IMR-90 (cell line): ENCODE results near the gene FPR3. TPM values are rescaled to one million over a fixed set of nuclear protein-coding genes. Genes with fewer than 3 reads are reported as not detected.

Experiments
- polyA plus RNA-seq, 3 experiments: library from polyadenylated mRNA; depleted of rRNA; stranded (reverse); fragments of >200 nt; gene quantifications; 2 replicates each; pipeline ENCODE4 v1.2.3, GENCODE V29; 2012; ENCODE audit warnings: low replicate concordance in 1 of 3
- total RNA-seq: library from RNA; depleted of rRNA; stranded (reverse); fragments of >200 nt; gene quantifications from 2 replicates; pipeline ENCODE4 v1.2.3, GENCODE V29; 2012; rRNA removed

The FPR3 gene
- total and polyA plus RNA-seq, 2 of the 4 experiments (the other 2 are of a cell fraction) = not detected

Other genes starting within 250 kb of the FPR3 start
- 6.4 and 8.4 TPM in 2 replicates for gene ZNF175, start 223.9 kb upstream of the FPR3 start, total RNA-seq
- gene ZNF175, start 223.9 kb upstream of the FPR3 start, polyA plus RNA-seq (2012; rRNA removed) = 3.3 and 3.6 TPM in 2 replicates
- not detected in 2 replicates for gene SIGLEC5, start 164.8 kb upstream of the FPR3 start, total RNA-seq
- gene SIGLEC5, start 164.8 kb upstream of the FPR3 start, polyA plus RNA-seq (2012; rRNA removed) = not detected in 2 replicates
- gene SIGLEC14, start 148.3 kb upstream of the FPR3 start, total RNA-seq = not detected in 2 replicates
- not detected in 2 replicates for gene SIGLEC14, start 148.3 kb upstream of the FPR3 start, polyA plus RNA-seq (2012; rRNA removed)
- 1.3 and 1.7 TPM in 2 replicates for gene SPACA6, start 101.8 kb upstream of the FPR3 start, total RNA-seq
- gene SPACA6, start 101.8 kb upstream of the FPR3 start, polyA plus RNA-seq (2012; rRNA removed) = 10.5 and 13.6 TPM in 2 replicates
- not detected in 2 replicates for gene HAS1, start 71.2 kb upstream of the FPR3 start, total RNA-seq
- not detected in 2 replicates for gene HAS1, start 71.2 kb upstream of the FPR3 start, polyA plus RNA-seq (2012; rRNA removed)
- not detected in 2 replicates for gene FPR1, start 43.3 kb upstream of the FPR3 start, total RNA-seq
- gene FPR1, start 43.3 kb upstream of the FPR3 start, polyA plus RNA-seq (2012; rRNA removed) = not detected in 2 replicates
- not detected in 2 replicates for gene FPR2, start 34.0 kb upstream of the FPR3 start, total RNA-seq
- gene FPR2, start 34.0 kb upstream of the FPR3 start, polyA plus RNA-seq (2012; rRNA removed) = not detected in 2 replicates
- gene ZNF577, start 92.8 kb downstream of the FPR3 start, total RNA-seq = 2.9 and 4.4 TPM in 2 replicates
- 4.0 and 5.8 TPM in 2 replicates for gene ZNF577, start 92.8 kb downstream of the FPR3 start, polyA plus RNA-seq (2012; rRNA removed)
- 9.2 and 10.4 TPM in 2 replicates for gene ZNF649, start 109.9 kb downstream of the FPR3 start, total RNA-seq
- gene ZNF649, start 109.9 kb downstream of the FPR3 start, polyA plus RNA-seq (2012; rRNA removed) = 1.5 and 1.9 TPM in 2 replicates
- 7.8 and 10.4 TPM in 2 replicates for gene ZNF613, start 132.3 kb downstream of the FPR3 start, total RNA-seq
- gene ZNF613, start 132.3 kb downstream of the FPR3 start, polyA plus RNA-seq (2012; rRNA removed) = 2.3 and 3.3 TPM in 2 replicates
- 12.8 and 14.0 TPM in 2 replicates for gene ZNF350, start 191.7 kb downstream of the FPR3 start, total RNA-seq
- 3.7 and 4.7 TPM in 2 replicates for gene ZNF350, start 191.7 kb downstream of the FPR3 start, polyA plus RNA-seq (2012; rRNA removed)
- gene ZNF615, start 213.1 kb downstream of the FPR3 start, total RNA-seq = 9.7 and 10.9 TPM in 2 replicates
- 2.0 and 2.2 TPM in 2 replicates for gene ZNF615, start 213.1 kb downstream of the FPR3 start, polyA plus RNA-seq (2012; rRNA removed)
- gene ZNF614, start 233.2 kb downstream of the FPR3 start, total RNA-seq = 12.4 and 13.9 TPM in 2 replicates
- gene ZNF614, start 233.2 kb downstream of the FPR3 start, polyA plus RNA-seq (2012; rRNA removed) = 2.5 and 3.4 TPM in 2 replicates